CD4-positive, alpha-beta T cell treated with Interleukin-15 for 4 hours (primary cell): ENCODE results near the gene C10orf90.

Experiments used
- DNase-seq: peaks from one replicate; pipeline ENCODE4 v3.0.0-alpha.2; 2020; ENCODE audit warnings: low spot score

C10orf90 gene, protein sequence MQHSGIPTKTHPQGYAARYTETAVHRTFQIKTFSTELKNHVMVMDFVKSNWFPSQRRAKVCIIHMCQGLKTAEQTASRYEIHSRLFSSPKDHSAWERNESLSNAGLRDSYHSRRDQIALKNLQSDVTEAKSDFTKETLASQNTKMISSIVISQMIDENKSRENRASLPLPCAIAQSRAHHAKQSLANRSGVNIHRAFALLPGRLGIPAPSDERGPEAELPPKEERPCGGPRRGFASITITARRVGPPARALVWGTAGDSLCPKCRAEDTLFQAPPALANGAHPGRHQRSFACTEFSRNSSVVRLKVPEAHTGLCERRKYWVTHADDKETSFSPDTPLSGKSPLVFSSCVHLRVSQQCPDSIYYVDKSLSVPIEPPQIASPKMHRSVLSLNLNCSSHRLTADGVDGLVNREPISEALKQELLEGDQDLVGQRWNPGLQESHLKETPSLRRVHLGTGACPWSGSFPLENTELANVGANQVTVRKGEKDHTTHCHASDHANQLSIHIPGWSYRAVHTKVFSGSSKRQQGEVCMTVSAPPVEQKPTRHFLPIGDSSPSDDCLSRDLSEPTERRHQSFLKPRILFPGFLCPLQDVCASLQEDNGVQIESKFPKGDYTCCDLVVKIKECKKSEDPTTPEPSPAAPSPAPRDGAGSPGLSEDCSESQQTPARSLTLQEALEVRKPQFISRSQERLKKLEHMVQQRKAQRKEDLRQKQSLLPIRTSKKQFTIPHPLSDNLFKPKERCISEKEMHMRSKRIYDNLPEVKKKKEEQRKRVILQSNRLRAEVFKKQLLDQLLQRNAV

DNA sequence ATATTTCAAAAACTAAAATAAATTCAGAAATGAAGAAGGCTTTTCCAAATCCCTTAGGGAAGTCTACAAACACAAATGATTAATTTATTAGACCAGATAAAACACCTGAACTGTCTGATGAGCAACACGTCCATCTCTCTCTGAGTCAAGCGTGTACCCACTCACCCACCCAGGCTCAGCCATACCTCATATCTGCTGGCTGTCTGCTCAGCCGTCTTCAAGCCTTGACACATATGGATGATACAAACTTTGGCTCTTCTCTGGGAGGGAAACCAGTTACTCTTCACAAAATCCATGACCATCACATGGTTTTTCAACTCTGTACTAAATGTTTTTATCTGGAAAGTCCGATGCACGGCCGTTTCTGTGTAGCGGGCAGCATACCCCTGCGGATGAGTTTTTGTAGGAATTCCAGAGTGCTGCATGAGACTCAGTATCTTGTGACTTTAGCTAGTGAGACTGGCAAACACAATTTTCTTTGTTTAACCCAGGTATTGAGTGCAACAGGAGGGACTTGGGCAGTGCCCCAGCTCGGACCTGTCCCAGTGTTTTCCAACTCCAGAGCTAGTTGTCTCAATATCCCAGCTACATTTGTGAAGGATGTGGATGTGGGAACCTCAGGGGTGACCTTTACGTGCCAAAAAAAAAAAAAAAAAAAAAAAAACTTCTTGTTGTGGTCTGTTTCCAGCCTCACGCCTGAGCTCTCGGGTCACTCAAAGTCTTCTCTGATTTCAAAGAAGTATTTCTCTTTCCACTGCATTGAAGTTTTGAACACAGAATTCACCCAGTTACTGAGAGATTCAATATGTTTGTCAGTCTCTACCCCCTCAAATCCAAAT, at the start of gene C10orf90:
TSS of gene C10orf90 (minus strand) at position 638 of the 839 bp plus-strand sequence. CDS start at position 425, 213 bp downstream.
- DNase-seq = no peak

DNA sequence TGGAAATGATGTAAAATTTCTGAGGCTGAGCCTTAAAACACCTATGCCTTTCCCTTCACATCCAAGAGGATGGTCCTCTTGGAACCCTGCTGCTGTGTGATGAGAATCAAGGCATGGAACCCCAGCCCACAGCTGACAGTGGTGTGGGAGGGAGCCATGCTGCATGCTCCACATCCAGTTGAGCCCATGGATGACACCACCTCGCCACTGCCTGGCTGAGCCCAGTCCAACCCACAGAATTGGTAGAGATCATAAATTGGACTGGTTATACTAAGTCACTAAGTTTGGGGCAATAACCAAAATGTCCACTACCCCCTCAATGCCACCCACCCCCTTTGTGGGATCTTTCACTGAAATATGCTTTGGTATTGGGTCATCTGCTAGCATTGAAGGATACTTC, 45.9 kb upstream of the C10orf90 start:
- no peak for DNase-seq

DNA sequence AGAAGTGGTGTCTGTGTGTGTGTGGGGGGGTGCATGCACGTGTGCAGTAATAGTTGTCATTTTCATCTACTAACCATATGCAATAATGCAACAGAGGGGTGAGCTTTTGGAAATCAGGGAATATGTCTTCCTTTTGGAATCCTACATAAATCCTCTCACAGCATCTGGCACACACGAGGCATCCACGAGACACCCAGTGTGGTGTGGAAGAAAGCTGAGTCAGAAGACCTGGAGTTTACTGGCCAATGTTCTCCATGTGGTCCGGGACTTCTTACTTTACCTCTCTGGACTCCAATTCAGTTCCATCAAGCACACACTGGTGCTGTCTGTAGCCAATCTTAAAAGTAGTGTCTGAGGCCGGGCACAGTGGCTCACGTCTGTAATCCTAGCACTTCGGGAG, 43.1 kb upstream of the C10orf90 start:
- DNase-seq = no peak

DNA sequence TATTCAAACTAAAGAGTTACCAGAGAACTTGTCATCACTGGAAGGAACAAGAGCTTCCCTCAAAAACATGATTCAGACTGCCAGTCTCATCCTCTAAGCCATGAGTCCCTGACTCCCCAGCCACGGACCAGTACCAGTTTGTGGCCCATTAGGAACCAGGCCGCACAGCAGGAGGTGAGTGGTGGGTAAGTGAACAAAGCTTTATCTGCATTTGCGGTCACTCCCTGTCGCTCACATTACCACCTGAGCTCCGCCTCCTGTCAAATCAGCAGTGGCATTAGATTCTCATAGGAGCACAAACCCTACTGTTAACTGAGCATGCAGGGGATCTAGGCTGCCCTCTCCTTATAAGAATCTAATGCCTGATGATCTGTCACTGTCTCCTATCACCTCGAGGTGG, 42.2 kb upstream of the C10orf90 start:
- DNase-seq = no peak

DNA sequence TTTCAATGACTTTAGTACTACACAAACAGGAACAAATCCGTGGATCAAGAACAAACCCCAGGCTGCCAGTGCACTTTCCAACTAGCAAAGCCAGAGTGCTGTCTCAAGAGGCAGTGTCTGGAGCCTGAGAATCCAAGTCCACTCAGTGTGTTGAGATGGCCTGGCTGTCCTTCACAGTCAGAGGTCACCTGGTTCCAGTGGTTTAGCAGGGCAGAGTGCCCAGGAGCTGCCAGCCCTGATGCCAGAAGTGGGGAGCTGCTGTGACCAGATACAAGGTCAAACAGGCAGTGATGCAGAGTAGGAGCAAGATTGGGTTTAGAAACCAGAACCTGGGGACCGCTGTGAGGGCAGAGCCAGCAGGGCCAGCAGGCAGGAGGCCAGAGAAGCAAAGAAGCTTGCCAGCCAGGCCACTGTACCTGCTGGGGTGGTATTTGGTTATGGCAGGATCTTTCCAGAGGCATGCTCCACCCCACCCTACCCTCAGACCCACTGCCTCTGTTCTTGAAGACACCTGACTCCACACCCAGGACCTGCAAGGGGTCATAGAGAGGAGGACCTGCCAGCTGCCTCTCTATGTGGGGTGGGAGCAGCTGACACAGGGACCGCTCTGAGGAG, 35.6 kb upstream of the C10orf90 start:
- no peak for DNase-seq

DNA sequence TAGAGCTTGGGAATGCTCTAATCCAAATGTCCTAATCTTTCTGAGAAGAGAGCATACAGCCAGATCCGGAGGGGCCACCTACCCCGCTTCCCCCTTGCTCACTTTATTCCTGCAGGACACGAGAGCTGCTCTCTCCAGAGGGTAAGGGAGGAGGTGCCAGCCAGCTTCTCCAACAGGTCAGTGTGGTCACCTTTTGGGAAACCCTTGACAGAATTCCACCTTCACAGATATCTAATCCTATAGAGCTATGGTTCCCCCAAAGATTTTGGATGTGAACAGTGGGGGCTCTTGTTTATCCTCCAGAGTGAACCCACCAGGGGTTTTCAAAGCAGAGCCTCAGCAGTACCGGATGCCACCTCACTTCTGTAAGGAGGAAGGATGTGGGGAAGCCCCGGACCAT, 34.6 kb upstream of the C10orf90 start:
- DNase-seq = no peak

DNA sequence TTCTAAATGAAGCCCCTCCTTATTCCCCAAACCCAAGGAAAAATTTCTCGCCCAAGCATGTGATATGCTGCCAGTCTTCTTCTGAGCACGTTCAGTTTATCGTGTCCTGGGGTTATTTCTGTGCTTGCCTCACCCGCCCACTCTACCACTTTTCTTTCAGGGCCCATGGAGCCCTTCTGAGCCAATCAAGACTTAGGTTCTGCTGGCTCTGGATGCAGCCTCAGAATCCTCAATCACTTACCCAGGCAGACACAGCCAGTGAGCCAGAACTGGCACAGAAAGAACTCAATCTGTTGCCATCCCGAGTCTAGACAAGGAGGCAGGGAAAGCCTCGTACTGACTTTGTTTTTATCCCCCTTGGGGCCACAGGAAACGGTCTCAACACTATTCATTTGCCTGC, 34.2 kb upstream of the C10orf90 start:
- no peak for DNase-seq

DNA sequence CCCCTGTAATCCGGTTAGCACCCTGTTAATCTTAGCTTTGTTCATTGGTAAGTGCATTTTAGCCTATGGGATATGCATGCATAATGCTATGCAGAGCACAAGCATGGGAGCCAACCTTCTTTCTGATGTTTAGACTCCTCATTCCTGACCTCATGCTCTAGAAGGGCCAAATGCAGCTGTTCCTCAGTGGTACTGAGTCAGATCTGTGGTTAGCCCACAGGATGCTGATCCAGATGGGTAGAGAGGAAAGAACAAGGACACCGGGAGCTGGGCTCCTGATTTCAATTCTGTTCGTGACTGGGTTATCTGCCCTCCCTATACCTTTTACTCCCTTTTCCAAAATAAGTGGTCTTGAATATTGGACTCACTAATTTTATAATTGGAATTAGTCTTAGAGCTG, 31.7 kb upstream of the C10orf90 start:
- DNase-seq = no peak

DNA sequence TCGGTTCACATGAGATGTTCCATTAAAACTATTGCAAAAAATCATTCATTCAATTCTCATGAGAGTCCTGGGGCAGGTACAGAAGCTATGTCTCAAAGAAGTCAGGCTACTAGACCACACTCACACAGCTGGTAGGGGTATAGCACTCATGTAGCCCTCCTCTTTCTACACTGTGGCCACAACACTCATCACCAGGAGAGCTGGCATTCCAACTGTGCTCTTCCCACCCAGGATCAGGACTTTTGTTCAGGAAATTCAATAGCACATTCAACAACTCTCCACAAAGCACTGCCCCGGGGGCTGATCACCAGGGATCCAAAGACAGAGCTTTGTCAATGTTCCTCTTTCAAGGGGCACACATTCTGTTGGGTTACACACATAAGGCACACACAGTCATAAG, 31.0 kb upstream of the C10orf90 start:
- no peak for DNase-seq

DNA sequence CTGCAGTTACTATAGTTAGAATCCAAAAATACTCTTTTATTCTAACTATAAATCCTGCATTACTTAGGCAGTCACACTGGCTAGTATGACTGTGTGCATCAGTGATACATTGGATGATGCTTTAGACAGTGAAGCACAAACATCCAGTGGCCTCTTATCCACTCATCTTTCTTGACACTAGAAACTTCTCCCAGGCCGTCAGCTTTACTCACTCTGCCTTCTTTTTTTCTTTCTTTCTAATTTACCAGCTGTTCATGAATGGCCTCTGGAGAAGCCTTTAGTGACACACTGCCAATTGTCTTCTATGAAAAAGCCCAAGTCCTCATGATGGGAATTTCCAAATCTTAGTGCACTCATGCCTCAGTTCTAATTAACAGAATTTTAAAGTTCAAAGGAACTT, 26.2 kb upstream of the C10orf90 start:
- no peak for DNase-seq

DNA sequence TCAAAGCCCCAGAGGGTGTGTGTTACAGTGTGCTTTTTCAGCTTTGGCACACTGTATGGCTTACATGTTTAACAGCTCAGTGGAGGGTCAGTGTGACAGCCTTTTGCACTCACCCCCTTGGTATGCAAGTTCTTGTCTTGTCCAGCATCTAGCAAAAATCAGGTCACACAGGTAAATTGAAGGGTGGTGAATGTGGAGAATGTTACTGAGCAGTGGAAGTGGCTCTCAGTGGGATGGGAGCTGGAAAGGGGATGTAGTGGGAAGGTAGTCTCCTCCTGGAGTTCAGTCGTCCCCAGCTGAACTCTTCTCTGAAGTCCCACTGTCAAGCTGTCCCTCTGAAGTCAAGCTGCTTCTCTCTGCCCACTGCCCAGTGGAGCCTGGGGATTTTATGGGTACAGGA, 21.0 kb upstream of the C10orf90 start:
- DNase-seq = no peak

DNA sequence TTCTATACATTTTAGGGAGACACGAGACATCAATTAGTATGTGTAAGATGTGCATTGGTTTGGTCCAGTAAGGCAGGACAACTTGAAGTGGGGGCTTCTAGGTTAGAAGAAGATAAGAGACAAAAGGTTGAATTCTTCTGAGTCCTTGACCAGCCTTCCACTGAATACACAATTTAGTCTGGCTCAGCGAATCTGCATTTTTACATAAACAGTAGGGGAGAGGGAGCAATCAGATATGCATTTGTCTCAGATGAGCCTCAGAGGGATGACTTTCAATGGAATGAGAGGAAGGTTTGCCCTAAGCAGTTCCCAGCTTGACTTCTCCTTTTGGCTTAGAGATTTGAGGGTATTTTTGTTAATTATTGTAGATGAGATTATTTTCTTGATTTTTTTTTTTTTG, 20.0 kb upstream of the C10orf90 start:
- no peak for DNase-seq

DNA sequence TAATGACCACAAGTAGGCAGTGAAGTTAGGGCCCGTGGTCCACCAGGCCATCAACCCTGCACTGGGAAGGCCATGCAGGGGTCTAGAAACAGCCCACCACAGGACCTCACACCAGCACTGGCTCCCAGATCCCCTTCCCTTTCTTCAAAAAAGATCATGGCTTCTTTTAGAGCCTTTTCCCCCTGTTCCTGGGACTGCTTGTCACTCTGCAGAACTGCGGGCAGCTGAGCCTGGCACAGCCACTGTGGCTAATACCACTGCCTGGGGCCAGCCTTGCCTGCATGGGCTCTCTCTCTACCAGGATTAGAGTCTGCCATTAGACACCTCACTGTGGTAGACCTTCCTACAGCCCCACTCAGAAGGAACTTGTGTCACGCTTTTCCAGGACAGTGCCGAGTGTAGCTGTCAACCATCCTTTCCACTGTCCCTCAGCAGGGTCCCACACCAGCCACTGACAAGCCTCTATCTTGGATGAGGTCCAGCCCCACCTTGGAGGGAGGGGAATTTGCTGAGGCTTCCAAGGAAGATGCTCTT, 19.0 kb upstream of the C10orf90 start:
- DNase-seq = no peak

DNA sequence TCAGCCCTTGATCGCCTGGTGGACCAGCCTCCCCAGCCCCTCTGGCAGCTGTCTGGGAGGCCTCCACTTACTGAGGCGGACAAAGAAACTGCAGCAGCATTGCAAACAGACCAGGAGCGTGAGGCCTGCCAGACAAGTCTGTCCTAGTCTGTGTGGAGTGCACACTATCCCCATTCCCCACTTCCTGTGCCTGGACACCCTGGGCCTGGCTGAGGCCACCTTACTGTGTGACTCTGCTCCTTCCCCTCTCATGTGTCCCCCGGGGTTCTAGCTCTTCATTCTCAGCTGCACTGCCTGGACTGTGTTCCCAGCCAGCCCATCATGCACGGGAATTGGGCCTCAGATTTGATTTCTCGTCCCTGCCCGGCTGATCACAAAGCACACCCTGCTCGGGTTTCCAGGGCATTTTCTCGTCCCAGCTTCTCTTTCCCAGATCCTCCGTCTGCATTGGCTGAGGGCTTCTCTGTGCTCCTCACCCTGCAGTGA, 16.7 kb upstream of the C10orf90 start:
- DNase-seq = no peak

DNA sequence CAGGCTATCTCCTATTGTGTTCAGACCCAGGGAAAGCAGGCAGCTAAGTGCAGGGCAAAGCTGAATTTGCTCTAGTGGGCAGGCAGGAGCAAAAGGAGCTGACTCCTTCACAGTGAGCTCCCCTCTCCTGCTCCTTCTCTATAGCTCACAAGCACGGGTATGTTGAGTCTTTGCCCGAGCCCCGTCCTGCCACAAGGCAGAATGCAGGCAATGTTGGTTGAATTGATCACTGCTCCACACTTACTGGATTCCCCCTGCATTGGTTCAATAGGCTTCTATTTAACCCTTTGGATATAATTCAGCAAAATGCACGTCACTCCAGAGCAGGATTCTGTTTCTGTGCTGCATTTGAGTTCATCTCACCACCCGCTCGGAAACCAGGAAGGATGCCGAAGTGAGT, 16.2 kb upstream of the C10orf90 start:
- DNase-seq = no peak

DNA sequence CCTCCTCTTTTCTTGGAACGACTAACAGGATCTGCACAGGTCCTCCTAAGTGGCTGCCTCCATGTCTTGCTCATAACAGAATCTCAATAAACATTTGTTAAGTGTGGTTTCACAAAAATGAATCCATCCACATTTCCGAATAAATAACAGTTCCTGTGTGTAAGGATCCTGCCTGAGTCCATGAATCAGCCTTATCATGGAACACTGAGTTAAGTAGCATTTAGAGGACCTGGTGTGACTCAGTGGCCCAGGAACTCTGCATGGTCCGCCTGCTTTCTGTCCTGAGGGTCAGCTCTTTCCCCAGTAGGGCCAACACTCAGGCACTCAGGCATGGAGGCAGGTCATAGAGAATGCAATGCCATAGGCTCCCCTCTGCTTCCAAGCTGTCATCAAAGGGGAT, 15.8 kb upstream of the C10orf90 start:
- DNase-seq = no peak

DNA sequence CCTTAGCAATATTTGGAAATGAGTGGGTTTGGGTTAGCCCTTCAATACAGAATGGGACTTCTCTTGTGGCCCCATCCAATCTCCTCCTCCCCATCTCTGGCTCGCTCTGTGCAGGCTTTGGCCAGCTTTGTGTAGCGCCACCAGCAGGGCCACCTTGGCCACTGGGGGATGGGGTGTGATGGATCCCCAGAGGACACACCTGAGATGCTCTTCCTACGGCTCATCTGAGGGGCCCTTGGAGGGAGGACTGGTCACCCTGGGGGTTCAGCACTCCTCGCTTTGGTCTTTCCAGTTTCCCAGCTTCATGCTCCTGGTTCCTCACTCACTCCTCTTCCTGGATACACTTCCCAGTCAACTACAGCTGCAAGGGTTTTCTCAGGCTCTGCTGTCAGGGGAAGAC, 15.3 kb upstream of the C10orf90 start:
- DNase-seq = no peak

DNA sequence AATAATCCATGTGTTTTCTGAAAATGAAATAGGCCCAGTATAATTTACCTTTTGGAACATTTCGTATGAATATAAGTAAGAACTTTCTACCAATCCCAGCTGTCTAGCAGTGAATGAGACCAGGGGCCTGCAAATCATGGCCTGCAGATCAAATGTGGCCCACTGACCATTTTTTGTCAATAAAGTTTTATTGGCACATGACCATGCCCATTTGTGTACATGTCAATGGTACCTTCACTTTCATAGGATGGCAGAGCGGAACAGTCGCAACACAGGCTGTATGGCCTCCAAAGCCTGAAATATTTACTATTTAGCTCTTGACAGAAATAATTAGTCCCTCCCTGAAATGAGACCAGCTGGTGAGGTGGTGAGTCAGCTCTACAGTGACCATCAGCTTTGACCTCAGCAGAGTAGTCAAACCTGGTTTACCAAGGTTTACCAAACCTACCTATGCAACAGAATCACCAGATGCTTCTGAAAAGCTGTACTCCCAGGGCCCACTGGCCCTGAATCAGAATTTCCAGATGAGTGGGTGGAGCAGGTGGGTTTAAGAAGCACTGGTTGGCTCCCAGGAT, 13.8 kb upstream of the C10orf90 start:
- no peak for DNase-seq

DNA sequence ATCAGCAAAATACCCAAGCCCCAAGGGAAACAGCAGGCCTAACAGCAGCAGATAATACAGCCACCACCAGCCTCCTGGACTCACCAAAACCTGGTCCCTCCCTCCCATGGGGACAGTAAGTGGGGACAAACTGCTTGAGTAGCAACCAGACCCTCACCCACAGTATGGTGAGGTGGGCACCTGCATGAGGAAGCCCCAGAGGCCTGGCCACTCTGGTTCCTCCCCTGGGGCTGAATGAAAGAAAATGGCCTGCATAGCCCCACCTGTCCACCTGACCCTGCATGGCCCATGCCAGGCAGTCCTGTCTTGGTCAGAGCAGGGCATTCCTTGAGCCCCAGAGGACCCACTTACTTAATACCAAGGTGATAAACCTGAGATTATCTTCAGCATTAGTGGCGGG, 13.0 kb upstream of the C10orf90 start:
- no peak for DNase-seq

DNA sequence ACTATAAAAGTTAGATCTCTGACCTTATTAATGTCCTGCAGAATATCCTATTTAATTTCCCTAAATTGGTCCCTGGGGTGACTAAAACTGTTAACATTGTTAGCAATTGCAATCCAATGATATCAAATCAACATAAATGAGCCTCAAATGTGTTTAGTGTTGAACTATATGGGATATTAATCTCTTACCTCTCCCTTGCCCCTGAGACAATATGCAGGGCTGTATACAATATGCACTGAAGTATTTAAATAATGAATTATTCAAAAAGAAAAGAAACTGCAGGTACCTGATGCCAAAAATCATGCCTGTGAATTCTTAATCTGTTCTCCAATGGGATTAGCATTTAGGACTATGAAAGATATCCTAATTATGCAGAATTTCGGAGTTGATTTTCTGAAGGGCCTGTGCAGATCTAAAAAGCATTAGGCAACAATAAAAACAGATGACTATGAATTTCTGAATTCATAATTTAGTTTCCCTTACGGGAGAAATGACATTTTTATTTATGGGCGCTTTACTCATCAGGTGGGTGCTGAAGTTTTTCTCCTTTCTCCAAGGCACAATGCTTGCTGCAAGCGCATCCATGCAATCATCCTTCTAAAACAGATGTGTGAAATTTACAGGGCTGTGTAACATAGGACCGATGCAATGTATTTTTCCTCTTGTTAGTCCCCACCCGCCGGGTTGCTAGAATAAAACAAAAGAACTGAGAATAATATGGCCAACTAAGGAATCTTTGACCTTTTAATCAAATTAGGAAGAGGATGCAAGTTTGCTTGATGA, 5.4 kb upstream of the C10orf90 start:
- no peak for DNase-seq
